Liver (tissue), 9 donors: ENCODE measurements around the gene TRAPPC2L. TPM values are rescaled to one million over a fixed set of nuclear protein-coding genes. Genes with fewer than 3 reads are reported as not detected.

Experiments
- DNase-seq: peaks from one replicate; pipeline ENCODE4 v3.0.0-alpha.2; 2017; ENCODE audit warnings: low spot score
- H3K27ac ChIP-seq, 2 donors: one replicate each; pipeline ENCODE4 v1.7.0; 2013; ENCODE audit warnings: inconsistent platforms in 2 of 2, low read length in 2 of 2, control low read depth in 1 of 2, low read depth in 1 of 2, mild to moderate bottlenecking in 1 of 2
- H3K27me3 ChIP-seq, 4 donors: one replicate each; pipeline versions ENCODE4 v1.6.1 to v1.7.0; 2013; ENCODE audit warnings: low read length in 3 of 4, inconsistent platforms in 1 of 4, mild to moderate bottlenecking in 1 of 4, moderate library complexity in 1 of 4; ENCODE audit not compliant: control insufficient read depth in 4 of 4, insufficient read depth in 4 of 4
- H3K36me3 ChIP-seq, 4 donors: one replicate each; pipeline versions ENCODE4 v1.6.1 to v1.7.0; 2013; ENCODE audit warnings: low read length in 3 of 4, mild to moderate bottlenecking in 3 of 4, low read depth in 1 of 4, moderate library complexity in 1 of 4; ENCODE audit not compliant: control insufficient read depth in 4 of 4, insufficient read depth in 3 of 4
- H3K4me1 ChIP-seq, 4 donors: one replicate each; pipeline versions ENCODE4 v1.6.1 to v1.7.0; 2013; ENCODE audit warnings: low read length in 3 of 4, mild to moderate bottlenecking in 3 of 4, moderate library complexity in 1 of 4; ENCODE audit not compliant: control insufficient read depth in 4 of 4, insufficient read depth in 4 of 4
- H3K4me3 ChIP-seq, 3 donors: one replicate each; pipeline versions ENCODE4 v1.6.1 to v1.7.0; 2013; ENCODE audit warnings: low read length in 3 of 3, control low read depth in 1 of 3, low read depth in 1 of 3, mild to moderate bottlenecking in 1 of 3
- H3K9ac ChIP-seq, 2 donors: one replicate each; pipeline ENCODE4 v1.7.0; 2013; ENCODE audit warnings: low read length in 2 of 2, mild to moderate bottlenecking in 2 of 2, moderate library complexity in 2 of 2, control low read depth in 1 of 2, low read depth in 1 of 2
- H3K9me3 ChIP-seq, 4 donors: one replicate each; pipeline versions ENCODE4 v1.6.1 to v1.7.0; 2013; ENCODE audit warnings: low read length in 3 of 4; ENCODE audit not compliant: control insufficient read depth in 4 of 4
- ATF3 ChIP-seq: IDR thresholded peaks from 2 replicates; pipeline ENCODE4 v1.6.1; 2016; ENCODE audit warnings: antibody characterized with exemption
- CTCF ChIP-seq: fragments of 150-350 bp; IDR thresholded peaks from 2 replicates; pipeline ENCODE4 v1.5.1; 2017; ENCODE audit warnings: improper control_type of control experiment, low read depth, low read length; ENCODE audit not compliant: missing input control
- EGR1 ChIP-seq, 2 donors: IDR thresholded peaks; 2 replicates each; pipeline ENCODE4 v1.6.1; 2016 to 2018; ENCODE audit warnings: antibody characterized with exemption in 2 of 2, low read depth in 2 of 2
- FOXA1 ChIP-seq: IDR thresholded peaks from 2 replicates; pipeline ENCODE4 v1.6.1; 2016; ENCODE audit warnings: antibody characterized with exemption
- FOXA2 ChIP-seq: IDR thresholded peaks from 2 replicates; pipeline ENCODE4 v1.6.1; 2016; ENCODE audit warnings: antibody characterized with exemption
- GABPA ChIP-seq, 2 donors: IDR thresholded peaks in 1 of 2; conservative IDR thresholded peaks in 1 of 2; 2 replicates each; pipeline ENCODE4 v1.6.1; 2016; ENCODE audit warnings: antibody characterized with exemption in 2 of 2, mild to moderate bottlenecking in 1 of 2, moderate library complexity in 1 of 2
- HNF4A ChIP-seq, 2 donors: conservative IDR thresholded peaks; 2 replicates each; pipeline ENCODE4 v1.6.1; 2016; ENCODE audit warnings: antibody characterized with exemption in 2 of 2, mild to moderate bottlenecking in 2 of 2
- HNF4G ChIP-seq: IDR thresholded peaks from 2 replicates; pipeline ENCODE4 v1.6.1; 2016; ENCODE audit warnings: antibody characterized with exemption
- JUND ChIP-seq, 2 donors: IDR thresholded peaks; 2 replicates each; pipeline ENCODE4 v1.6.1; 2016; ENCODE audit warnings: antibody characterized with exemption in 2 of 2
- MAX ChIP-seq: IDR thresholded peaks from 2 replicates; pipeline ENCODE4 v1.6.1; 2016; ENCODE audit warnings: antibody characterized with exemption
- NR2F2 ChIP-seq: IDR thresholded peaks from 2 replicates; pipeline ENCODE4 v1.6.1; 2016; ENCODE audit warnings: antibody characterized with exemption
- RAD21 ChIP-seq, 2 donors: IDR thresholded peaks; 2 replicates each; pipeline ENCODE4 v1.6.1; 2016; ENCODE audit warnings: antibody characterized with exemption in 2 of 2, mild to moderate bottlenecking in 2 of 2
- REST ChIP-seq: IDR thresholded peaks from 2 replicates; pipeline ENCODE4 v1.6.1; 2016; ENCODE audit warnings: antibody characterized with exemption, mild to moderate bottlenecking
- RXRA ChIP-seq, 2 donors: IDR thresholded peaks; 2 replicates each; pipeline ENCODE4 v1.6.1; 2017 to 2018; ENCODE audit warnings: antibody characterized with exemption in 2 of 2, mild to moderate bottlenecking in 1 of 2
- SP1 ChIP-seq: IDR thresholded peaks from 2 replicates; pipeline ENCODE4 v1.6.1; 2018; ENCODE audit warnings: antibody characterized with exemption, mild to moderate bottlenecking
- TAF1 ChIP-seq: conservative IDR thresholded peaks from 2 replicates; pipeline ENCODE4 v1.6.1; 2016; ENCODE audit warnings: antibody characterized with exemption, mild to moderate bottlenecking
- WGBS: extraction: QIAGEN DNeasy Blood & Tissue Kit; methylation state at CpG from one replicate; pipeline ENCODE4 v1.1.7; 2013; 5-methylcytosine and 5-hydroxymethylcytosine counted together
- polyA plus RNA-seq, 2 donors: library from polyadenylated mRNA; stranded (reverse) in 1 of 2; unstranded in 1 of 2; fragments of 200-250 nt in 1 of 2; fragments of >200 nt in 1 of 2; fragmentation: Nextera tagmentation in 1 of 2; extraction: Ambion mirVana in 1 of 2; gene quantifications; one replicate each; pipeline versions ENCODE4 v1.2.1 to v1.2.3, GENCODE V29; 2013 to 2015
- total RNA-seq, 2 donors: library from RNA; depleted of rRNA; stranded (reverse); fragments of >200 nt; gene quantifications; one replicate each; pipeline ENCODE4 v1.2.3, GENCODE V29; 2014
- TF ChIP-seq, protein P1 (sequence below): IDR thresholded peaks from 2 replicates; pipeline ENCODE4 v1.6.1; 2016; ENCODE audit warnings: antibody characterized with exemption
- donor health status: healthy.
- donor health status: healthy.
- donor health status: healthy.
- donor health status: healthy.
- donor health status: healthy.

Gene TRAPPC2L
- total and polyA plus RNA-seq, 4 donors, result 16.3 to 59.4 (median 22.2) TPM

DNA sequence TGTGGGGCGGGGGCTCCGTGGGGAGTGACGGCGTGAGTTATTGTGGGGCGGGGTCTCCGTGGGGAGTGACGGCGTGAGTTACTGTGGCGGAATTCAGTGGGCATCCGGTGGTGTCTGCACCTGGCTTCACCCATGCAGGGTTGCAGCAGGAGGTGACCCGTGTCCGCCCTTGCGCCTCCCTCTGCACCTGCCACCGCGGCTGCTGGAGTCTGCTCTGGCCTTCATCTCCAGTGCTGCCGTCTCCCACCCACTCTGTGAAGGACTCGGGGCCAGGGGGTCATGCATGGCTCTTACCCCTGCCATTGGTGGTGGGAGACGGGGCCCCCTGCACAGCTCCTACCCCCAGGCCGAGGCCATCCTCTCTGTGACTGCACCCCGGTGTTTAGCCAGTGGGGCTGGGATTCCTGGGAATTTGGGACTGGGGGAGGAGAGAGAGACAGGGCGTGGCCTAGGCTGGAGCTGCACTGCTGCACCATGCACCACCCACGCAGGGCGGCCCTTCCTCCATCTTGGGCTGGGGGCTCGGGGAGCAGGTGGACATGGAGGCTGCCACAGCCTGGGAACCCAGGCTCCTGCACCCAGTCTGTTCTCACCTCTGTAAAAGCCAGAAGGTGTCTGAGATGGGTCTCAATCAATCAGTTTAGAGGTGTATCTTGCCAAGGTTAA is 10.8 kb downstream of the TRAPPC2L start:
- Histone ChIP-seq H3K27ac (no peak overlapping the region), H3K4me3 (no peak overlapping the region), H3K9ac (no peak overlapping the region), H3K9me3 (no peaks in the 10 kb centered on the region), H3K36me3 (peaks cover 0 to 1% (median 0%) of the 10 kb centered on the region in 4 donors), H3K4me1 (no peaks in the 10 kb centered on the region), H3K27me3 (no peaks in the 10 kb centered on the region)
- TF ChIP-seq MAX (no peak), EGR1 (IDR thresholded peaks at IDR 0.05; ENCODE audit: low read depth in 2 of 2) (no peak), HNF4G (no peak), ATF3 (no peak), SP1 (no peak), GABPA (IDR thresholded peaks at IDR 0.05 in 1 of 2, conservative IDR thresholded peaks at IDR 0.05 in 1 of 2) (no peak), NR2F2 (no peak), HNF4A (conservative IDR thresholded peaks at IDR 0.05) (no peak), CTCF (no peak), JUND (IDR thresholded peaks at IDR 0.05) (no peak)
- TF ChIP-seq, protein P1, sequence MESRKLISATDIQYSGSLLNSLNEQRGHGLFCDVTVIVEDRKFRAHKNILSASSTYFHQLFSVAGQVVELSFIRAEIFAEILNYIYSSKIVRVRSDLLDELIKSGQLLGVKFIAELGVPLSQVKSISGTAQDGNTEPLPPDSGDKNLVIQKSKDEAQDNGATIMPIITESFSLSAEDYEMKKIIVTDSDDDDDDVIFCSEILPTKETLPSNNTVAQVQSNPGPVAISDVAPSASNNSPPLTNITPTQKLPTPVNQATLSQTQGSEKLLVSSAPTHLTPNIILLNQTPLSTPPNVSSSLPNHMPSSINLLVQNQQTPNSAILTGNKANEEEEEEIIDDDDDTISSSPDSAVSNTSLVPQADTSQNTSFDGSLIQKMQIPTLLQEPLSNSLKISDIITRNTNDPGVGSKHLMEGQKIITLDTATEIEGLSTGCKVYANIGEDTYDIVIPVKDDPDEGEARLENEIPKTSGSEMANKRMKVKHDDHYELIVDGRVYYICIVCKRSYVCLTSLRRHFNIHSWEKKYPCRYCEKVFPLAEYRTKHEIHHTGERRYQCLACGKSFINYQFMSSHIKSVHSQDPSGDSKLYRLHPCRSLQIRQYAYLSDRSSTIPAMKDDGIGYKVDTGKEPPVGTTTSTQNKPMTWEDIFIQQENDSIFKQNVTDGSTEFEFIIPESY, result no peak
- DNase-seq, result no peak
- 87% methylated on average over 24 of the region's 24 CpGs for WGBS

- Histone ChIP-seq H3K27ac (no peak overlapping the region), H3K4me1 (no peaks in the 10 kb centered on the region), H3K9ac (no peak overlapping the region), H3K27me3 (no peaks in the 10 kb centered on the region), H3K4me3 (no peak overlapping the region), H3K36me3 (no peaks in the 10 kb centered on the region), H3K9me3 (no peaks in the 10 kb centered on the region)
- TF ChIP-seq, protein P1, result no peak
- TF ChIP-seq ATF3 (no peak), RAD21 (IDR thresholded peaks at IDR 0.05) (no peak), EGR1 (IDR thresholded peaks at IDR 0.05; ENCODE audit: low read depth in 2 of 2) (no peak), RXRA (IDR thresholded peaks at IDR 0.05) (no peak), TAF1 (no peak), FOXA2 (no peak), GABPA (IDR thresholded peaks at IDR 0.05 in 1 of 2, conservative IDR thresholded peaks at IDR 0.05 in 1 of 2) (no peak), SP1 (no peak), CTCF (no peak), FOXA1 (no peak), REST (no peak), HNF4A (conservative IDR thresholded peaks at IDR 0.05) (no peak), NR2F2 (no peak), HNF4G (no peak)
- DNase-seq, result no peak
- 90% methylated on average over 27 of the region's 27 CpGs for WGBS
Measured at GRCh38 chr16:88868974-88869672, 12.2 kb downstream of the TRAPPC2L start.
